Measurements from ENCODE around the gene SPECC1L. TPM values are rescaled to one million over a fixed set of nuclear protein-coding genes. Genes with fewer than 3 reads are reported as not detected.

SPECC1L gene
- total RNA-seq, 1 donor from 2014 or later, result 69.9 TPM

DNA sequence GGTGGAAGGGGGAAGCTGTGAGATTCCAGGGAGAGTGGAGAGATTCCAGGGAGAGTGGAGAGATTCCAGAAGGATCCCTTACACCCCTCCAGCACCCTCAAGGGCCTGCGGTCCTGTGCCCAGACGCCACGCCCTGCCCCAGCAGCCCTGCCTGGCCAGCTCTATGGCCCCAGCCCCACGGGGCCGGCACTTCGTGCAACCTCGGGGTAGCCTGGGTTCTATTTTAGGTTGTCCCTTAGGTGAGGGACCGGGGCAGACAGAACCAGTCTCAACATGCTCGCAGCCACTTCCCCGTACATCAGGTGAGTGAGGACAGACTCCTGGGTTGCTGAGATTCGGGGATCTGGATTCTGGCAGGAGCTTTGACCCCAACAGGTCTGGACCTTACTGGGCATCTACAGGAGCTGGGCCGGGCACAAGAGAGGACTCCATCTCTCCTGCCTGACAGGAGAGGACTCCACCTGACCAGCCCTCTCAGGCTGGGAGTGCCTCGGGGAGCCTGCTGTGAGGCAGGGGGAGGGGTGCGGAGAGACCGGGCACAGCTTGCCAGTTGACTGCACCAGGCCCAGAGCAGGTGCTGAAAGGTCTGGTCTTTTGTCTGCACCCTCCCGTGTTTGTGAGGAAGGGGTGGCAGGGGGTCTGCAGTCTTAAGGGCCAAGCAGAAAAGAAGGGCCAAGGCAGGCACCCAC lies 148.3 kb downstream of the SPECC1L start:
- Histone ChIP-seq H3K4me1 (peaks cover 40% of the 10 kb centered on the region), H3K27me3 (ENCODE audit: low read depth) (no peaks in the 10 kb centered on the region), H3K9me3 (no peaks in the 10 kb centered on the region), H3K4me3 (no peak overlapping the region), H3K27ac (no peak overlapping the region), H3K36me3 (peaks cover 33% of the 10 kb centered on the region)
- TF ChIP-seq, protein P1, sequence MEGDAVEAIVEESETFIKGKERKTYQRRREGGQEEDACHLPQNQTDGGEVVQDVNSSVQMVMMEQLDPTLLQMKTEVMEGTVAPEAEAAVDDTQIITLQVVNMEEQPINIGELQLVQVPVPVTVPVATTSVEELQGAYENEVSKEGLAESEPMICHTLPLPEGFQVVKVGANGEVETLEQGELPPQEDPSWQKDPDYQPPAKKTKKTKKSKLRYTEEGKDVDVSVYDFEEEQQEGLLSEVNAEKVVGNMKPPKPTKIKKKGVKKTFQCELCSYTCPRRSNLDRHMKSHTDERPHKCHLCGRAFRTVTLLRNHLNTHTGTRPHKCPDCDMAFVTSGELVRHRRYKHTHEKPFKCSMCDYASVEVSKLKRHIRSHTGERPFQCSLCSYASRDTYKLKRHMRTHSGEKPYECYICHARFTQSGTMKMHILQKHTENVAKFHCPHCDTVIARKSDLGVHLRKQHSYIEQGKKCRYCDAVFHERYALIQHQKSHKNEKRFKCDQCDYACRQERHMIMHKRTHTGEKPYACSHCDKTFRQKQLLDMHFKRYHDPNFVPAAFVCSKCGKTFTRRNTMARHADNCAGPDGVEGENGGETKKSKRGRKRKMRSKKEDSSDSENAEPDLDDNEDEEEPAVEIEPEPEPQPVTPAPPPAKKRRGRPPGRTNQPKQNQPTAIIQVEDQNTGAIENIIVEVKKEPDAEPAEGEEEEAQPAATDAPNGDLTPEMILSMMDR (IDR thresholded peaks at IDR 0.05), result no peak
- DNase-seq, result no peak
- intact Hi-C loops (cut with DNase I), result no loop called here
- peak; percentile 2 to 6 for ATAC-seq

DNA sequence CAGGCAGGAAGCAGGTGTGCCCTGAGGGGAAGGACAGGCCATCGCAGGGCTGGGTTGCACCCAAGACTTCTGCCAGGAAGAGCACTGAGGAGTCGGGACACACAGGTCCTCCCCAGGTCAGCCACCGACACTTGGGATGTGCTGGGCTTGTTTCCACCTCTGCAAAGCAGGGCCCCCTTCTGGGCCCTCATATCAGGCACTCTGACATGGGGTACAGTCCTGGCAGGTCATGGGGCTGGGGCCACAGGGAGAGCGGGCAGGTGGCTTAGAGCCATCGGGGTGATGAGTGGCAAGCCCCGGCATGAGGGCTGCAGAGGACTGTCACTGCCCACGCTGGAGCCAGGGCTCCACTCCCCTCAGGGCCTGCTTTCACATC lies 148.8 kb downstream of the SPECC1L start:
- Histone ChIP-seq H3K36me3 (peaks cover 28% of the 10 kb centered on the region), H3K4me3 (no peak overlapping the region), H3K4me1 (peaks cover 40% of the 10 kb centered on the region), H3K9me3 (no peaks in the 10 kb centered on the region), H3K27ac (no peak overlapping the region), H3K27me3 (ENCODE audit: low read depth) (peaks cover 3% of the 10 kb centered on the region)
- TF ChIP-seq, protein P1 (IDR thresholded peaks at IDR 0.05), result no peak
- no peak for ATAC-seq
- DNase-seq, result no peak
- intact Hi-C loops (cut with DNase I), result no loop called here

DNA sequence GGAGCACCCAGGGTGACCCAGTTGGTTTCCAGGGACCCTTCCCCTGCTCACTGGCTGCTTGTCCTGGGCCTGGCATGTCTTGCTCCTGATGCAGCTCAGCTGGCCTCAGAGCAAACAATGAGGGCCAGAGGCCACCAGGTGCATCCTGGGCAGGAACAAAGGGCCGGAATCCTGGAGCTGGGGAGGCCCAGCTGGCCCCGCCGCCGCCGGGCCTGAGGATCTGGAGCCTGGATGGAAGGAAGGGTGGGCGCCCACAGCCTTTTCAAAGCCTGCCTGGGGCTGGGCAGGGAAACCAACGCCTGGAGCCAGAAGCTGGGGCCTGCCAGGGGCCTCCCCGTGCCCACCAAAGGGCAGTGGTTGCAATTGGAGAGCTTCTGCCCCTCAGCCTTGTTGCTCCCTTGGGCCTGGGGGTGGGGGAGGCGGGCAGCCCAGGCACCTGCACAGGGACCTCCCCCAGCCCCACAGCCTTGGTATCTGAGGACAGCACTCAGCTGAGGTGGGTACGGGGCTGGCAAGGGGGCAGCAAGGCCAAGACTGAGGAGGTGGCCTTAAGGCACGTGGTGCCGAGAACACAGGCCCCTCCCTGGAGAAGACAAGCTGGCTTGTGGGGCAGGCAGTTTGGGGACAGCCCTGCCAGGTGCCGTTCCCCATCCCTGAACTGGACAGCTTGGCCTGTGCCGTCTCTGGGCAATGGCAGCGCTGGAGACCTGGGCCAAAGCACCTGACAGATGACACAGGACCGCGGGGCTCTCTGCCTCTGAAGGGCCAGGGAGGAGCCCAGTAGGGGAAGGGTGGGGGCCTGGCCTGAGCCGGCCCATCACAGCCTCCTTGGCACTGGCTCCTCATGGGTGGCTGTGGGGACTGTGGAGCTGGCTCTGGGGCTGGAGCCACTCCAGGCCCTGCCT lies 149.7 kb downstream of the SPECC1L start:
- DNase-seq (no peak), ATAC-seq (no peak)
- intact Hi-C loops (cut with DNase I), result no loop called here
- Histone ChIP-seq H3K4me1 (peaks cover 43% of the 10 kb centered on the region), H3K36me3 (peaks cover 19% of the 10 kb centered on the region), H3K27me3 (ENCODE audit: low read depth) (peaks cover 12% of the 10 kb centered on the region), H3K4me3 (no peak overlapping the region), H3K27ac (peak overlapping the region; percentile 53), H3K9me3 (no peaks in the 10 kb centered on the region)
- TF ChIP-seq, protein P1 (IDR thresholded peaks at IDR 0.05), result no peak

DNA sequence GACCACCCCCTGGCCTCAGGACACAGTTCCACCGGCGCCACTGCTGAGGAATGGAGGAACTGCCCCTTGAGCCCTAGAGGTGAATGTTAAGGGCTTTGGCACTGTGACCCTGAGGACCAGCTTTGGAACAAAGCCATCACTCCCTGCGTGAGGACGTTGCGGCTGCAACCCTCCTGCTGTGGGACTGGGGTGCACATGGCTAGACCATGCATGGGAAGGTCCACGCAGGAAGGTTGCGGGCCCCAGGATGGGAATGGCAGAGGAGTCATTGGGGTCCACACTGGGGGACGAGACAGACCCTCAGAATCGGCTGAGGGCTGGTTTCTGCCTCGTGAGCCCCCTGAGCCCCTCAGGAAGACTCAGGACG lies 150.3 kb downstream of the SPECC1L start:
- peaks cover 13% of the 10 kb centered on the region for H3K36me3 ChIP-seq
- peak overlapping the region; percentile 53 for H3K27ac ChIP-seq
- peaks cover 46% of the 10 kb centered on the region for H3K4me1 ChIP-seq
- H3K27me3 ChIP-seq (ENCODE audit: low read depth), result peaks cover 13% of the 10 kb centered on the region
- peak; percentile 30 for DNase-seq
- no peaks in the 10 kb centered on the region for H3K9me3 ChIP-seq
- ATAC-seq, result no peak
- TF ChIP-seq, protein P1 (IDR thresholded peaks at IDR 0.05), result no peak
- no peak overlapping the region for H3K4me3 ChIP-seq
- intact Hi-C loops (cut with DNase I), result no loop called here

DNA sequence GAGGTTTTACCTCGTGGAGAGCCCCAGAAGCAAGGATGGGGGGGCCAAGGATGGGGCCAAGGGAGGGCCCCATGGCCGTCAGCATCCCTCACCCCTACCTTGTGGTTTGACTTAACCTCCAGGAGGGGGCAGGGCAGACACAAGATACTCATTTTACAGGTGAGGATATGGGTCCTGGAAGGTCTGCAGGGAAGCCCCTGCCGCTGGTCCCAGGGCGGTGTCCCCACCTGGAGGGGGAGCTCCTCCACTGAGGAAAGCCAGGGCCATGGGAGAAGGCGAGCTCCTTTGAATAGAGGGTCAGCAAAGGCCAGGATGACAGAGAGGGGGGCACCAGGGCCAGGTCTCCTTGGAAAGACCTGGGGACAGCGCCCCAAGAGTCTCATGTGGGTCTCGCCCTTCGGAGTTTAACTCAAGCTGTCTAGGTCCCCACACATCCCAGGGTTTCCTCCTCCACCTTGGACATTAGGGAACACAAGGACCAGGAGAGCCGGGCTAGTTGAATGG lies 150.8 kb downstream of the SPECC1L start:
- ATAC-seq (no peak), DNase-seq (peak; percentile 32)
- Histone ChIP-seq H3K27me3 (ENCODE audit: low read depth) (peaks cover 13% of the 10 kb centered on the region), H3K9me3 (no peaks in the 10 kb centered on the region), H3K4me1 (peaks cover 49% of the 10 kb centered on the region), H3K4me3 (no peak overlapping the region), H3K27ac (no peak overlapping the region), H3K36me3 (peaks cover 8% of the 10 kb centered on the region)
- TF ChIP-seq, protein P1 (IDR thresholded peaks at IDR 0.05), result peak; percentile 14
- intact Hi-C loops (cut with DNase I), result no loop called here
